Stimulated activated CD4-positive, alpha-beta T cell treated with anti-CD3 and anti-CD28 coated beads, Interleukin-15, amount 100 ng/mL, for 48 hours (primary cell): ENCODE data around the gene MED9.

Experiments
- DNase-seq, 2 donors: peaks; one replicate each; pipeline ENCODE4 v3.0.0-alpha.2; 2020; ENCODE audit warnings: low read depth in 2 of 2

The MED9 gene

DNA sequence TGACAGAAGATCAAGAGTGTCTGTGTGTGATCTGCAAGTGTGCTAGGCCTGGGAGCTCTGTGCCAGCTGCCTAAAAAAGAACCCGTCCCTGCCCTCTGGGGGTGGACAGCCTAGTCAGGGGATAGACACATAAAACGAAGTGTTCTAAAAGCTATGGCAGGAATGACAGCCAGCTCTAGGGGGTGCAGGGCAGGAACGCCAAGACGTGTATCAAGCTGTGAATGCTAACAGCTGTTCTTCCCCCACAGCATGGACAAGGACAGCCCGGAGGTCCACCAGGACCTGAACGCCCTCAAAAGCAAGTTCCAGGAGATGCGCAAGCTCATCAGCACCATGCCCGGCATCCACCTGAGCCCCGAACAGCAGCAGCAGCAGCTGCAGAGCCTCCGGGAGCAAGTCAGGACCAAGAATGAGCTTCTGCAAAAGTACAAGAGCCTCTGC is 14.3 kb downstream of the MED9 start:
- DNase-seq: no peak

DNA sequence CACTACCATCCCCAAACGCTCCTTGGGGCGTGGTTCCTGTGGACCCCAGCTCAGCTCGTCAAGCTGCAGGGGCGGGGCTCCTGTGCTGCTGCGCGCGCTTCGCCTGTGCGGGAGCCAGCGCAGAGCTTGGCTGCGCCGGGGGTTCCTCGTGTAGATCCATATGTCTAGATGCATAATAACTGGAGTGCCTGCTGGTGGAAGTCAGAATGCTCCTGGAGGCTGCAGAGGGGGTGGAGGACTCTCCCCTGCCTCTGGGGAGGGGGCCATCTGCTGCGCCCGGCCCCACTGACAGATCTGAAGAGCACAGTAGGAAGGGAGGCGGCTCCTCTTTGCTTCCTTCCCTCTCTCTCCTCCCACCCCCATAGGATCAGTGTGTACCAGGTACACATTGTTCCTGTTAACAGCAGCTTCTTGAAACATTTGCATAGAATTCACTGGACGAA is 14.8 kb downstream of the MED9 start:
- no peak for DNase-seq

- DNase-seq: no peak
Measured at GRCh38 chr17:17492085-17492484, 15.3 kb downstream of the MED9 start.

DNA sequence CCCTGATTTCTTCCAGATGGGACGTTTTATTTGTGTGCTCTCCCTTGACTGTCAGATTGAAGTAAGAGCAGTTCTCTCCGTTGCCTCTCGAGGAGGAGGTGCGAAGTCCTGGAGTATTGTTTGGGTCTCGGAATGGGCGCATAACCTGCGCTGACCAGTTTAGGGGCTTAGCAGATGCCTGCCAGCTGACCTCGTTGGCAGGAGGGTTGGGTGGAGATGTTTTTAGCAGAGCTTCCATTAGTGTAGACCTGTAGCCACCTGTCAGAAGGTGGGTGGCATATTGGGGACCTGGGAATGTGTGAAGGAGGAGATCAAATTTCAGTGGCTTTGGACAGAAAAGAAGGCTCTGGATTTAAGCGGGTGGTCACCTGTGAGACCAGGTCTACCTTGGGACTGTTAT is 15.8 kb downstream of the MED9 start:
- no peak for DNase-seq

- no peak for DNase-seq
Measured at GRCh38 chr17:17493249-17493985, 16.6 kb downstream of the MED9 start.

- DNase-seq: no peak
Measured at GRCh38 chr17:17493986-17494466, 17.2 kb downstream of the MED9 start.

DNA sequence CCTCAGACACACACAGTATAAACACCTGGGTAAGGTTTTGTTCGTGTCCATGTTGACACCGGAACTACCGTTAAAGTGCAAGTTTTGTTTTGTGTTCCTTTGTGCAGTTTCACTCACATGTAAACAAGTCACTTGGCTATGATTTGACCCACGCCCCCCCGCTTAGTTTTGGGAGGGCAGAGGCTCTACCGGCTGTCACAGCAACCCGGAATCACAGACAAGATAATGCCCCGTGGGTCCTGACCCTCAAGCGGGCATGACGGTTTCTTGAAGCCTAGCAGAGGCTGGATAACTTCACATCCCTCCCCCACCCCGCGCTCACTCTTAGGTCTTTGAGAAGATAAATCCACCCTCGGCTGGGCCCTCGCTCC is 17.7 kb downstream of the MED9 start:
- DNase-seq: no peak

GRCh38 chr17:17494870-17495535 is 18.2 kb downstream of the MED9 start:
- no peak for DNase-seq

DNA sequence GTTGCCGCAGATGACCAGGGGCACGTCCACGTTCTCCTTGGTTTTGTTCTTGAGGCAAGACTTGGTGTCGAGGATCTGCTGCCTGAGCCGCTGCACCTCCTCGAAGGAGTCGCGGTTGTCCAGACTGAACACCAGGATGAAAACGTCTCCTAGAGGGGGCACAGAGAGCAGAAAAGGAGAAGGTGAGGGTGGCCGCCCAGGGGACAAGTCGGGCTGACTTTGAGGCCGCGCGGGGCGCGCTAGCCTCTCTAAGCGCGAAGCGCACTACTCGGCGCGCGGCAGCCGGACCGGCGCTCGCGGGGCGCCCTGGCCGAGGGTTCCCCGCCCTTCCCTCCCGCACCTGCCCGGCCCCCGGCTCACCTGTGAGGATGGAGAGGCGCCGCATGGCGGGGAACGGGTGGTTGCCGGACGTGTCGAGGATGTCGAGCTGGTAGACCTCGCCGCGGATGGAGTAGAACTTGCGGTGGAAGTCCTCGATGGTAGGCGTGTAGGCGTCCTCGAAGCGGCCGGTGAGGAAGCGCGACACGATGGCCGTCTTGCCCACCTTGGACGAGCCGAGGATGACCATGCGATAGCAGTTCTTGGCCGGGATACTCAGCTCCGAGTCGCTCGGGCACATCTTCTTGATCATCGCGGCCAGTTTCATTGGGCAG is 18.9 kb downstream of the MED9 start:
- no peak for DNase-seq

DNA sequence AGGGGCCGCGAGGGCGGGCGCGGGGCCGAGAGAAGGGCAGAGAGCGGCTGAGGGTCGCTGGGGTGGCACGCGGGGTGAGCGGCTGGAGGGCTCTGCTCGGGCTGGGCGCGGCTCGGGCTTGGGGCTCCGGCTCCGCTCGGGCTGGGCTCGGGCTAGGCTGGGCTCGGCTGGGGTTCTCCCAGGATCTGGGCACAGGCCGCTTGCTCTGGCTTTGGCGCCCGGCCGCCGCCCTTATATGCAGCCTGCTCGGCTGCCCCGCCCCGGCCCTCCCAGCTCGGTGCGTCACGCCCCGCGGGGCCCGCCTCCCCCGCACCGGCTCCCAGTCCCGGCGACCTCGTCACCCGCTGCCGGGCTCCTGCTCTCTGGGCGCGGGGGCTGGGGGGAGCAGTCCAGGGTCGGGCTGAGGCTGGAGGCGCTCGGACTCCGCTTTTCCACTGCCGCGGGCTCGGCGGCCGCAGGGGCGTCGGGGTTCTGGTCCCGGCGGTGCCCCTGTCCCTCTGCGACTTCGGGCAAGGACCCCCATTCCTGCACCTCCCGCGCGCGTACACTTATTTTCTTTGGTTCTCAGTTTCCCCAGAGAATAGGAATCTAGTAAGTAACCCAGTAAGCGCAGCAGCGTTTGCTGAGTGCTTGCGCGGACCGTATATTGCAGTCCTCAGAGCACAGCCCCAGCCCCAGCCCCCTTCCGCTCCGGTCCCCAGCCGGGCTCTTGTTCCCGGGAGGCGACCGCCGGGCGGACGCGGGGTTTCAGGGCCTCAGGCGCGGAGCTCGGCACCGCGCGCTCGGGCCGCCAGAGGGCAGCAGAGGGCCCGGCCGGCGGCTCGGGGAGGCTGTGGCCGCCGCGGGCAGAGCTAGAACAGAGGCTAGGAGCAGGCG is 19.6 kb downstream of the MED9 start, which contains the start of gene RASD1:
Gene RASD1 (minus strand): TSS at position 207 of the 876 bp plus-strand sequence. CDS start 214 bp downstream, outside the sequence.
- peak; percentile 56 to 80 for DNase-seq

DNA sequence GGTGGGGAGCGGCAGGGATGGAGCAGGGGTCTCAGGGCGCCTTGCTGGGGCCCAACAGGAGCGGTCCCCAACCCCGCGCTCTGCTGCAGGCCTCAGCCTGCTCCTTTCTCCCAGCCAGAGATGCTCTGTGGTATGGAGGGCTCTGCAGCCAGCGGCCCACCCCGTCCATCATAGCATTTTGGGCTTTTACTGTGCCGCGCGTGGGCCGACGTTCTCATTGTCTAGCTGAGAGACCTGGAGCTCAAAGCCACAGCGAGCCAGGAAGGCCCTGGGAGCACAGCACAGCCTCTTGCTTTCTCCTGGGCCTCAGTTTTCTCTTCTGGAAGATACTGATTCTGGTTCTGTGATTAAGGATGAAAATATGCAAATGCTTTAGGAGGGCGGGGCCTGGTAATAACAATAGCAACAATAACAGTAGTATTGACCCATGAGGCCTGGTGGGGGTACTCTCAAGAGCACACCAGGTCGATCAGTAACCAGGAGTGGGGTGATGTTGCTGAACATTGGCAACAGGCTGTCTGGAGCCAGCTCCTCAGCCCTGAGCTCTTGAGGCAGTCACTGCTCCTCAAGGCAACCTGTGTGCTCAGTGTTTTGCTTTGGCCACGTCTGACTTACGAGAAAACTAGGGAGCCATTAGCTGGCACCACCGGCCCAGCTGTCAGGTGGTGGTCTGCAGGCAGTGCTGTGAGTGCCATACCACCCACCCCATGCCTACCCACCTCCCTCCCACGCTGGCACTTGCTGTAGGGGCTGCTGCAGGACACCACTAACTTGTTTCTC is 20.5 kb downstream of the MED9 start:
- no peak for DNase-seq

GRCh38 chr17:17497845-17498520 is 21.2 kb downstream of the MED9 start:
- DNase-seq: no peak

DNA sequence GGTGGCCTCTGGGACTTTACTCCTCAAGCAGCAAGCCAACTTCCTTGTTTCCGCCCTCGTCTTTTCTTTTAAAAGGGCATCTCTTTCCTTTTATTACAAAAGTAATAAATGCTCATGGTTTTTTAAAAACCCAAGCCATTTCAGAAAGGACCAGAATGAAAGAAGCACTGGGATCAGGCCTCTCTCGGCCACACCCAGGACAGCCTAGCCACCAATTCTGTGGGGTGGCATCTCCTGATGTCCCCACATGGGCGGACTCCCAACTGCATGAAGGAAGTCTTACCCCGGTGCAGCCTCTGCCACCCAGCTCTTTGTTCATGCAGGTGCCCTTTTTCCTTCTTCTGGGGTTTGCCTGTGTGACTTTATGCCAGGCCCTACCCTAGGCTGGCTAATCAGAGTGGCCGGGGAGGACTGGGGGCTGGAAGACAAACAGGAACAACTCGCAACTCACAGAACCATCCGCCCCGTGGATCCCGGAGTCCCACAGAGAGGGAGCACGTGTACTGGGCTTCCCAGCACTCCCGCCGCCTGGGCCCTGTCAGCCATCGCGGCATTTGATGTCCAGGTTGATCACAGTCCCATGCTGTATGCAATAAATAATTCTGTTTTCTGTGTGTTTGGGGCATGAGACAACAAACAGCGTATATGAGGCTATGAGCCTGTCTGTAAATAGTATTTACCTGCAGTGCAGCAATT is 22.0 kb downstream of the MED9 start:
- DNase-seq: no peak

GRCh38 chr17:17499402-17500145 is 22.8 kb downstream of the MED9 start:
- DNase-seq: no peak

DNA sequence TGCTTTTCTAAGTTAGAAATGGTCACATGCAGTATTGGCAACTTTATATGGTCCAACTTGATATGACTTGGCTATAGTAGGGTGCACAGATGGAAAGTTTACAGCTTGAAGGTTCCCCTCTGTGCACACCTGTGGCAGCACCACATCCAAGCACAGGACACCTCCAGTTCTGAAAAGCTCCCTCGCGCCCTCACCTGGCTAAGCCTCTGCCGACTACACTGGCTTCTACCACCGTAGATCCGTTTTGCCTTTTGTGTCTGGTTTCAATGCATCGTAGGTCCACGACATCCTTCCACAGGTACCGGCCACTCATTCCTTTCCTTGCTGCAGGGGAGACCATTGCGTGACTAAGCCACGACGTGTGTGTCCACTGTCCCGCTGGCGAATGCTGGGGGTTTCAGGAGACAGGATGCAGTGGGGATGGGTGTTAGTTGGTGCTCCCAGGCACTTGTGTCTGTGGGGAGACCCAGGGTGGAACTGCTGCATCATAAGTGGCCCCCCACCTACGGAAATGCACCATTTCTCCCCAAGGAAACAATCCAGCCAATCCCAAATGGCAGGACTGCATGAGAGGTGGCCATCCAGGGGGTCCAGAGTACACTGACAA is 24.3 kb downstream of the MED9 start:
- DNase-seq: no peak

GRCh38 chr17:17502741-17503565 is 26.2 kb downstream of the MED9 start:
- no peak for DNase-seq

DNA sequence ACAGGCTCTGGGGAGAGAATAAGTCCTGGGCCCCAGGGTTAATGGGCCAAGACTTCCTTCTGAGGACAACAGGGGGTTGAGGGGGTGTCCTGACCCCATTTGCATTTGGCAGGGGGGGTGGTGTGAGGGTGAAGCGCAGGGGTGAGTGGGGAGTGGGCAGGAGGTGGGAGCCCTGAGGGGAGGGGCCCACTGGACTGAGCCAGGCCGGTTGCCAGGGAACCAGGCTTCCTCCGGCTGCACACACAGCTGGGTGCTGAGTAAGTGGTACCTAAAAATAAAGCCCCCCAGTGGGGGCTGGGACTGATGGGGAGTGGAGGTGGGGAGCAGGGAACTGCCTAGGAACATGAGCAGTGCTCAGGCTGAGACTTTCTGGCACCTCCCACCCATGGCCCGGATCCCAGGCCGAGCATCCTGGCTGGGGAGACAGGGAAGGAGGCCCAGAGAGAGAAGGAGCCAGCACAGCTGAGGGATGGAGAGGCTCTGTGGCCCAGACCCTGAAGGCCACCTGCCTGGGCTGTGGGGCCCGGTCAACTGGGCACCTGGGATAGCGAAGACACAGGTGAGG is 26.8 kb downstream of the MED9 start:
- no peak for DNase-seq
